ENCODE data around the gene ACOT11.

- TF ChIP-seq CTCF (optimal IDR thresholded peaks at IDR 0.05 in 1 of 3, IDR thresholded peaks at IDR 0.05 in 1 of 3, conservative IDR thresholded peaks at IDR 0.05 in 1 of 3; ENCODE audit: extremely low read depth in 1 of 3, insufficient read depth in 2 of 3, low read length in 3 of 3), result no peak
- no peak for TF ChIP-seq EZH2 (IDR thresholded peaks at IDR 0.05; ENCODE audit: low read length)
These were observed 19.4 kb upstream of the ACOT11 start for GRCh38 chr1:54528613-54529012.
